Heart right ventricle (tissue), 16 donors: ENCODE data around the gene NDUFB3. TPM values are rescaled to one million over a fixed set of nuclear protein-coding genes. Genes with fewer than 3 reads are reported as not detected.
"Not testable (repeated sequence)": the region's sequence is repeated elsewhere in the genome, so short reads cannot be mapped to it uniquely, and the experiment has no call there.

ENCODE experiments used
- ATAC-seq, 8 donors: fragments of 200-7000 bp; cut with Tn5 transposase; one replicate each; pipeline ENCODE4 v1.9.1; 2020; ENCODE audit warnings: mild to moderate bottlenecking in 8 of 8, moderate library complexity in 8 of 8, moderate number of reproducible peaks in 1 of 8
- DNase-seq, 2 donors: peaks; one replicate each; pipeline ENCODE4 v3.0.0-alpha.2; 2020
- H3K27ac ChIP-seq, 10 donors: fragments of 200-600 bp; sonication (generic) in 2 of 10; one replicate each; pipeline versions ENCODE4 v1.5.0 to v1.8.0; 2020 to 2022; ENCODE audit warnings: mild to moderate bottlenecking in 3 of 10
- H3K27me3 ChIP-seq, 7 donors: fragments of 200-600 bp; one replicate each; pipeline ENCODE4 v1.8.0; 2021 to 2022; ENCODE audit warnings: mild to moderate bottlenecking in 2 of 7
- H3K36me3 ChIP-seq, 9 donors: fragments of 200-600 bp; sonication (generic) in 1 of 9; one replicate each; pipeline versions ENCODE4 v1.5.0 to v1.8.0; 2020 to 2022; ENCODE audit warnings: mild to moderate bottlenecking in 2 of 9
- H3K4me1 ChIP-seq, 9 donors: fragments of 200-600 bp; sonication (generic) in 1 of 9; one replicate each; pipeline versions ENCODE4 v1.5.0 to v1.8.0; 2020 to 2022; ENCODE audit warnings: mild to moderate bottlenecking in 4 of 9
- H3K4me3 ChIP-seq, 10 donors: fragments of 200-600 bp; sonication (generic) in 2 of 10; one replicate each; pipeline versions ENCODE4 v1.5.0 to v1.8.0; 2020 to 2022; ENCODE audit warnings: mild to moderate bottlenecking in 7 of 10, moderate library complexity in 2 of 10
- H3K9me3 ChIP-seq, 11 donors: fragments of 200-600 bp in 10 of 11; sonication (generic) in 2 of 11; one replicate each; pipeline versions ENCODE4 v1.5.0 to v1.8.0; 2013 to 2022; ENCODE audit warnings: mild to moderate bottlenecking in 2 of 11, control low read depth in 1 of 11, moderate library complexity in 1 of 11
- WGBS, 2 donors: extraction: QIAGEN DNeasy Blood & Tissue Kit; methylation state at CpG; one replicate each; pipeline ENCODE4 v1.1.7; 2013; ENCODE audit warnings: inconsistent platforms in 1 of 2; 5-methylcytosine and 5-hydroxymethylcytosine counted together
- intact Hi-C, 10 donors: fragments of 100-400 bp; cut with DNase I; formaldehyde crosslinking; loops; one replicate each; pipeline versions ENCODE4 v1.11.1 to v1.14.2; 2022
- polyA plus RNA-seq, 2 donors: library from polyadenylated mRNA; stranded (reverse); fragments of 200-250 nt; gene quantifications; one replicate each; pipeline ENCODE4 v1.2.3, GENCODE V29; 2013
- total RNA-seq, 10 donors: library from RNA; stranded (reverse); fragmentation: NEBNext Ultra II Directional in 3 of 10; extraction: Animal tissue kit (Norgen Biotek cat#: 25700) in 3 of 10; gene quantifications; one replicate each; pipeline versions ENCODE4 v1.2.1 to v1.2.4, GENCODE V29; 2021 to 2023
- TF ChIP-seq, protein P1 (sequence below), 9 donors: fragments of 200-600 bp; sonication (generic) in 2 of 9; IDR thresholded peaks; one replicate each; pipeline versions ENCODE4 v1.5.0 to v1.8.0; 2021 to 2022; ENCODE audit warnings: antibody characterized with exemption in 9 of 9, mild to moderate bottlenecking in 5 of 9, moderate library complexity in 1 of 9
- donor health status: Arrhythmogenic right ventricular cardiomyopathy.
- donor health status: ischemic (EF 13 %, LVEDD 7.1; RV severe dilation, severe dysfunction).
- donor health status: healthy with polysubstance abuse.
- donor health status: DM: no; HTN: yes; CAD: no.
- donor health status: DM: no; HTN: no; CAD: no.
- donor health status: ischemic (EF 25% LVEDD 6.9; RV normal size, moderate dysfunction).
- donor health status: ischemic (EF 25% LVEDD 5.7; RV mildly dilated, moderate dysfunction).
- donor health status: healthy.
- donor health status: DM: yes; HTN: yes; CAD: no.
- donor health status: Ischemic cardiomyopathy.
- donor health status: ischemic (EF 35%, LVEDD 5.7; RV mildly dilated, moderate dysfunction).
- donor health status: nonischemic (EF 11% LVEDD 7.7; RV severe dilation, severe dysfunction).
- donor health status: DM: yes; HTN: yes; CAD: no.
- donor health status: PGD.
- donor health status: ischemic (EF 29% LVEDD 5.4; RV normal size, mild dysfunction).
- donor health status: nonischemic (EF 23%, LVEDD 6.1; RV moderate dilation, normal function).

NDUFB3 gene
- total and polyA plus RNA-seq, 12 donors, result 200 to 513 (median 431) TPM

GRCh38 chr2:201040867-201041628 is 30.8 kb upstream of the NDUFB3 start:
- 78 to 86% methylated on average over 4 of the region's 4 CpGs for WGBS, 2 donors
- peaks cover 0 to 19% (median 0%) of the 10 kb centered on the region in 9 donors for H3K4me1 ChIP-seq
- H3K27ac ChIP-seq, result no peak overlapping the region

GRCh38 chr2:201042451-201042850 is 29.4 kb upstream of the NDUFB3 start:
- DNase-seq, H3K4me3 ChIP-seq, H3K9me3 ChIP-seq, ATAC-seq, intact Hi-C loops, H3K27ac ChIP-seq, H3K27me3 ChIP-seq: not testable (repeated sequence)
- Histone ChIP-seq H3K36me3 (peaks cover 0 to 34% (median 0%) of the 10 kb centered on the region in 9 donors), H3K4me1 (peaks cover 0 to 24% (median 0%) of the 10 kb centered on the region in 9 donors)
- 98% methylated on average over 30 to 36 of the region's 36 CpGs for WGBS, 2 donors

More at GRCh38 chr2:201040867-201041628, 30.8 kb upstream of the NDUFB3 start:
- H3K4me3 ChIP-seq, result no peak overlapping the region
- peaks cover 0 to 34% (median 0%) of the 10 kb centered on the region in 9 donors for H3K36me3 ChIP-seq
- peaks cover 0 to 7% (median 0%) of the 10 kb centered on the region in 11 donors for H3K9me3 ChIP-seq
- ATAC-seq (no peak), DNase-seq (no peak)
- no peaks in the 10 kb centered on the region for H3K27me3 ChIP-seq
- intact Hi-C loops, result no loop called here
- TF ChIP-seq, protein P1, sequence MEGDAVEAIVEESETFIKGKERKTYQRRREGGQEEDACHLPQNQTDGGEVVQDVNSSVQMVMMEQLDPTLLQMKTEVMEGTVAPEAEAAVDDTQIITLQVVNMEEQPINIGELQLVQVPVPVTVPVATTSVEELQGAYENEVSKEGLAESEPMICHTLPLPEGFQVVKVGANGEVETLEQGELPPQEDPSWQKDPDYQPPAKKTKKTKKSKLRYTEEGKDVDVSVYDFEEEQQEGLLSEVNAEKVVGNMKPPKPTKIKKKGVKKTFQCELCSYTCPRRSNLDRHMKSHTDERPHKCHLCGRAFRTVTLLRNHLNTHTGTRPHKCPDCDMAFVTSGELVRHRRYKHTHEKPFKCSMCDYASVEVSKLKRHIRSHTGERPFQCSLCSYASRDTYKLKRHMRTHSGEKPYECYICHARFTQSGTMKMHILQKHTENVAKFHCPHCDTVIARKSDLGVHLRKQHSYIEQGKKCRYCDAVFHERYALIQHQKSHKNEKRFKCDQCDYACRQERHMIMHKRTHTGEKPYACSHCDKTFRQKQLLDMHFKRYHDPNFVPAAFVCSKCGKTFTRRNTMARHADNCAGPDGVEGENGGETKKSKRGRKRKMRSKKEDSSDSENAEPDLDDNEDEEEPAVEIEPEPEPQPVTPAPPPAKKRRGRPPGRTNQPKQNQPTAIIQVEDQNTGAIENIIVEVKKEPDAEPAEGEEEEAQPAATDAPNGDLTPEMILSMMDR (IDR thresholded peaks at IDR 0.05), result no peak

DNA sequence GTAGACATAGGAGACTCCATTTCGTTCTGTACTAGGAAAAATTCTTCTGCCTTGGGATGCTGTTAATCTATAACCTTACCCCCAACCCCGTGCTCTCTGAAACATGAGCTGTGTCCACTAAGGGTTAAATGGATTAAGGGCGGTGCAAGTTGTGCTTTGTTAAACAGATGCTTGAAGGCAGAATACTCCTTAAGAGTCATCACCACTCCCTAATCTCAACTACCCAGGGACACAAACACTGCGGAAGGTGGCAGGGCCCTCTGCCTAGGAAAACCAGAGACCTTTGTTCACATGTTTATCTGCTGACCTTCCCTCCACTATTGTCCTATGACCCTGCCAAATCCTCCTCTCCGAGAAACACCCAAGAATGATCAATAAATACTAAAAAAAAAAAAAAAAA is 28.8 kb upstream of the NDUFB3 start:
- intact Hi-C loops, H3K4me3 ChIP-seq, ATAC-seq, H3K27ac ChIP-seq, DNase-seq, H3K27me3 ChIP-seq: not testable (repeated sequence)
- H3K36me3 ChIP-seq, result peaks cover 0 to 34% (median 0%) of the 10 kb centered on the region in 9 donors
- 92 to 94% methylated on average over 5 of the region's 5 CpGs for WGBS, 2 donors
- H3K9me3 ChIP-seq, result peaks cover 0 to 13% (median 0%) of the 10 kb centered on the region in 11 donors
- peaks cover 0 to 24% (median 0%) of the 10 kb centered on the region in 9 donors for H3K4me1 ChIP-seq

DNA sequence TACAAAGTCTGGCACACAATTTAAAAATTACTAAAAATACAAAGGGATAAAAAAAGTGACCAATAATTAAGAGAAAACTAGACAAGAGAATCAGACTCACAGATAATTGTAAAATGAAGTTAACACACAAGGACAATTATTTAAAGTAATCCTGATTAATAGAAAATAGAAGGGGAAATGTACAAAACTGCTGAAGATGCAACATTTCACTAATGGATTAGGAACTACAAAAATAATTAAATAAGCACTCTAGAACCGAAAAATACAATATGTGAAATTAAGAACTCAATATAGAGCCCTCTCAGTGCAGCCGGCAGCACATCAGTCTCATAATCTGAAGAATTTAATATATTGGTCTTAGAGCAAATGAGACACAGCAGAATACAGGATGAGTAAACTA is 24.9 kb upstream of the NDUFB3 start:
- H3K27me3 ChIP-seq, result no peaks in the 10 kb centered on the region
- no peak overlapping the region for H3K27ac ChIP-seq
- intact Hi-C loops, result no loop called here
- DNase-seq, result no peak
- TF ChIP-seq, protein P1 (IDR thresholded peaks at IDR 0.05), result no peak
- peaks cover 0 to 26% (median 0%) of the 10 kb centered on the region in 9 donors for H3K36me3 ChIP-seq
- H3K4me1 ChIP-seq, result peaks cover 0 to 12% (median 0%) of the 10 kb centered on the region in 9 donors
- ATAC-seq, result no peak
- peaks cover 0 to 13% (median 0%) of the 10 kb centered on the region in 11 donors for H3K9me3 ChIP-seq
- WGBS, 2 donors, result 93 to 97% methylated on average over 2 of the region's 2 CpGs
- no peak overlapping the region for H3K4me3 ChIP-seq

DNA sequence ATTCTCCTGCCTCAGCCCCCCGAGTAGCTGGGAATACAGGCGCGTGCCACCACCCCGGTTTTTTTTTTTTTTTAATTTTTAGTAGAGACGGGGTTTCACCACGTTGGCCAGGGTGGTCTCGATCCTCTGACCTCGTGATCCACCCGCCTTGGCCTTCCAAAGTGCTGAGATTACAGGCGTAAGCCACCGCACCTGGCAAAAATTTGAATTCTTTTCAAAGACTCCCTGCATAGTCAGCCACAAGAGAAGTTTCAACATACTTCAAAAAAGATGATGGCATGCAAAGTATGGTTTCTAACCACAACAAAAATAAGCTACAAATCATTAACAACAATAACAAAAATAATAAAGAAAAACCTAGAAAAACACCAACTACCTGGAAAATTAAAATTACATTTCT is 22.3 kb upstream of the NDUFB3 start:
- 97 to 98% methylated on average over 11 of the region's 11 CpGs for WGBS, 2 donors
- DNase-seq (no peak), ATAC-seq (no peak)
- intact Hi-C loops, result no loop called here
- H3K9me3 ChIP-seq, result peaks cover 0 to 13% (median 0%) of the 10 kb centered on the region in 11 donors
- peaks cover 0 to 13% (median 0%) of the 10 kb centered on the region in 9 donors for H3K4me1 ChIP-seq
- H3K27ac ChIP-seq, result no peak overlapping the region
- no peaks in the 10 kb centered on the region for H3K27me3 ChIP-seq
- no peak overlapping the region for H3K4me3 ChIP-seq
- TF ChIP-seq, protein P1 (IDR thresholded peaks at IDR 0.05), result no peak
- peaks cover 0 to 27% (median 0%) of the 10 kb centered on the region in 9 donors for H3K36me3 ChIP-seq
